Prostate gland (tissue), 2 donors: Measurements from ENCODE around the gene FAAP20. TPM values are rescaled to one million over a fixed set of nuclear protein-coding genes. Genes with fewer than 3 reads are reported as not detected.

ENCODE experiments used
- DNase-seq: peaks from one replicate; pipeline ENCODE4 v3.0.0-alpha.2; 2019; ENCODE audit warnings: low spot score
- H3K27ac ChIP-seq, 2 donors: fragments of 200-600 bp; sonication (generic); 2 replicates each; pipeline ENCODE4 v1.5.1; 2017 to 2019
- H3K27me3 ChIP-seq: fragments of 200-600 bp; sonication (generic); replicated peaks from 2 replicates; pipeline ENCODE4 v1.5.1; 2019; ENCODE audit not compliant: insufficient read depth
- H3K36me3 ChIP-seq, 2 donors: fragments of 200-600 bp; sonication (generic); 1 replicate in 1 of 2; 2 replicates in 1 of 2; pipeline versions ENCODE4 v1.5.1 to v1.8.1; 2017 to 2019
- H3K4me1 ChIP-seq: fragments of 200-600 bp; sonication (generic); replicated peaks from 2 replicates; pipeline ENCODE4 v1.5.1; 2019
- H3K4me3 ChIP-seq, 2 donors: fragments of 200-600 bp; sonication (generic); 2 replicates each; pipeline ENCODE4 v1.5.1; 2017 to 2019
- H3K9me3 ChIP-seq: fragments of 200-600 bp; sonication (generic); 2 replicates; pipeline ENCODE4 v1.5.1; 2017
- POLR2A ChIP-seq: fragments of 450-650 bp; IDR thresholded peaks from one replicate; pipeline ENCODE4 v1.6.1; 2016; ENCODE audit warnings: antibody characterized with exemption, mild to moderate bottlenecking
- POLR2AphosphoS5 ChIP-seq: sonication (generic); formaldehyde crosslinking; IDR thresholded peaks from one replicate; pipeline ENCODE4 v1.6.1; 2017; ENCODE audit warnings: antibody characterized with exemption
- WGBS: methylation state at CpG from one replicate; pipeline ENCODE4 v1.1.5; 2018; 5-methylcytosine and 5-hydroxymethylcytosine counted together
- intact Hi-C: fragments of 100-400 bp; cut with DNase I; formaldehyde crosslinking; loops from one replicate; pipeline ENCODE4 v1.14.2; 2022
- total RNA-seq, 2 donors: library from RNA; depleted of rRNA; stranded (reverse); fragments of >200 nt; gene quantifications; one replicate each; pipeline ENCODE4 v1.1.0, GENCODE V29; 2016
- TF ChIP-seq, protein P1 (sequence below), 4 experiments: fragments of 200-600 bp in 2 of 4; fragments of 450-650 bp in 2 of 4; sonication (generic) in 2 of 4; IDR thresholded peaks; 1 replicate in 3 of 4; 2 replicates in 1 of 4; pipeline ENCODE4 v1.5.1; 2016 to 2019; ENCODE audit warnings: antibody characterized with exemption in 4 of 4, mild to moderate bottlenecking in 2 of 4, moderate library complexity in 2 of 4

FAAP20 gene
- total RNA-seq, 2 donors from 2014 or later: 55.9 to 70.4 TPM

DNA sequence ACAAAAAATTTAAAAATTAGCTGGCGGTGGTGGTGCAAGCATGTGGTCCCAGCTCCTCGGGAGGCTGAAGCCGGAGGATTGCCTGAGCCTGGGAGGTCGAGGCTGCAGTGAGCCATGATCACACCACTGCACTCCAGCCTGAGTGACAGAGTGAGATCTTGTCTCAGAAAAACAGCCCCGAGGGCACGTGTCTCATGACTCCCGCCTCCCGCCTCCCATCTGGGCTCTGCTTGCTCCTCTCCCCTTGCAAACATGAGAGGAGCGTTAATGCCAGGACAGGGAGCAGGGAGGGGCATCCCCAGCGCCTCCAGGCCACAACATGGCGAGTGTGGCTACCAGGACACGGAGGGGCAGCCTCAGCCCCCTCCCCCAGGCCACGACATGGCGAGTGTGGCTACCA lies 28.3 kb downstream of the FAAP20 start:
- intact Hi-C loops: no loop called here
- H3K9me3 ChIP-seq: no peaks in the 10 kb centered on the region
- no peak overlapping the region for H3K4me3 ChIP-seq
- no peaks in the 10 kb centered on the region for H3K4me1 ChIP-seq
- H3K36me3 ChIP-seq: no peaks in the 10 kb centered on the region
- H3K27ac ChIP-seq: no peak overlapping the region
- DNase-seq: no peak
- no peak for TF ChIP-seq POLR2A
- TF ChIP-seq, protein P1, sequence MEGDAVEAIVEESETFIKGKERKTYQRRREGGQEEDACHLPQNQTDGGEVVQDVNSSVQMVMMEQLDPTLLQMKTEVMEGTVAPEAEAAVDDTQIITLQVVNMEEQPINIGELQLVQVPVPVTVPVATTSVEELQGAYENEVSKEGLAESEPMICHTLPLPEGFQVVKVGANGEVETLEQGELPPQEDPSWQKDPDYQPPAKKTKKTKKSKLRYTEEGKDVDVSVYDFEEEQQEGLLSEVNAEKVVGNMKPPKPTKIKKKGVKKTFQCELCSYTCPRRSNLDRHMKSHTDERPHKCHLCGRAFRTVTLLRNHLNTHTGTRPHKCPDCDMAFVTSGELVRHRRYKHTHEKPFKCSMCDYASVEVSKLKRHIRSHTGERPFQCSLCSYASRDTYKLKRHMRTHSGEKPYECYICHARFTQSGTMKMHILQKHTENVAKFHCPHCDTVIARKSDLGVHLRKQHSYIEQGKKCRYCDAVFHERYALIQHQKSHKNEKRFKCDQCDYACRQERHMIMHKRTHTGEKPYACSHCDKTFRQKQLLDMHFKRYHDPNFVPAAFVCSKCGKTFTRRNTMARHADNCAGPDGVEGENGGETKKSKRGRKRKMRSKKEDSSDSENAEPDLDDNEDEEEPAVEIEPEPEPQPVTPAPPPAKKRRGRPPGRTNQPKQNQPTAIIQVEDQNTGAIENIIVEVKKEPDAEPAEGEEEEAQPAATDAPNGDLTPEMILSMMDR (IDR thresholded peaks at IDR 0.05): no peak
- no peak for TF ChIP-seq POLR2AphosphoS5
- 78% methylated on average over 13 of the region's 14 CpGs for WGBS
- H3K27me3 ChIP-seq: no peaks in the 10 kb centered on the region

DNA sequence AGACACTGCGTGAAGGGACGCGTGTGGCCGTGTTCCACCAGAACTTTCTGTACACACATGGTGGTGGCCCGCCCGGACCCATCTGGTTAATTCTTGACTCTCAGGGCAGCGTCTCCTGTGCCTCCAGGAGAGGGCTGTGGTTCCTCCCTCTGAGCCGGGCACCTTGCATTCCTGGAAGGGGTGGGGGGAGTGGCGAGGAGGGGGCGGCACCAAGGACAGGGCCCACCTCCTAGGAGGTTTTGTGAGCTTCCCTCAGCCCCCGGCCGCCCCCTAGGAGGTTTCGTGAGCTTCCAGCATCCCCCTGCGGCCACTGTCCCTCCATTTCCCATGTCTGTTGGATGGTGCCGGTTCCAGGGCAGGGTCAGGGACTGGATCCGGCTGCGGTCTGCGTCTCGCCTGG lies 28.9 kb downstream of the FAAP20 start:
- WGBS: 82% methylated on average over 19 of the region's 19 CpGs
- no peaks in the 10 kb centered on the region for H3K9me3 ChIP-seq
- TF ChIP-seq POLR2A: no peak
- no peak for TF ChIP-seq POLR2AphosphoS5
- TF ChIP-seq, protein P1 (IDR thresholded peaks at IDR 0.05): no peak
- DNase-seq: no peak
- no peaks in the 10 kb centered on the region for H3K36me3 ChIP-seq
- H3K27me3 ChIP-seq: no peaks in the 10 kb centered on the region
- no peak overlapping the region for H3K4me3 ChIP-seq
- no peaks in the 10 kb centered on the region for H3K4me1 ChIP-seq
- no peak overlapping the region for H3K27ac ChIP-seq
- intact Hi-C loops: no loop called here

DNA sequence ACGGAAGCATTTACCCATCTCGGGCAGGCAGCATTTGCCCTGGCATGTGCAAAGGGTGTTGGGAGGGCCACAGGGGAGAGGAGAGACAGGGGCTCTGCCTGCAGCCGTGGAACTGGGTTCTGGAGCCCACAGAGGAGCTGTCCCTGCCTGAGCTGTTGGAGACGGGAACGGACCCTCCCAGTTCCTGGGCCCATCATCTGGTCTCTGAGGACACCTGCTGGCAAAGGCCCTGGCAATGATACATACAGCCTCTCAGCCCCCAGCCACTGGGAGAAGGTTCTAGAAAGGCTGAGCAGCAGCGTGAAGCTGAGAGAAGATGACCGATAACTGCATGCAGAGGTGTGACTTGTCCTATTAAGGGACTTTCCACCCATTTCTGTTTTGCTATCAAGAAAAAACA lies 31.4 kb downstream of the FAAP20 start:
- DNase-seq: no peak
- intact Hi-C loops: no loop called here
- 84% methylated on average over 7 of the region's 7 CpGs for WGBS
- no peaks in the 10 kb centered on the region for H3K4me1 ChIP-seq
- H3K27me3 ChIP-seq: no peaks in the 10 kb centered on the region
- H3K9me3 ChIP-seq: no peaks in the 10 kb centered on the region
- no peaks in the 10 kb centered on the region for H3K36me3 ChIP-seq
- no peak overlapping the region for H3K4me3 ChIP-seq
- H3K27ac ChIP-seq: no peak overlapping the region
- TF ChIP-seq, protein P1 (IDR thresholded peaks at IDR 0.05): no peak
- TF ChIP-seq POLR2AphosphoS5 (no peak), POLR2A (no peak)

DNA sequence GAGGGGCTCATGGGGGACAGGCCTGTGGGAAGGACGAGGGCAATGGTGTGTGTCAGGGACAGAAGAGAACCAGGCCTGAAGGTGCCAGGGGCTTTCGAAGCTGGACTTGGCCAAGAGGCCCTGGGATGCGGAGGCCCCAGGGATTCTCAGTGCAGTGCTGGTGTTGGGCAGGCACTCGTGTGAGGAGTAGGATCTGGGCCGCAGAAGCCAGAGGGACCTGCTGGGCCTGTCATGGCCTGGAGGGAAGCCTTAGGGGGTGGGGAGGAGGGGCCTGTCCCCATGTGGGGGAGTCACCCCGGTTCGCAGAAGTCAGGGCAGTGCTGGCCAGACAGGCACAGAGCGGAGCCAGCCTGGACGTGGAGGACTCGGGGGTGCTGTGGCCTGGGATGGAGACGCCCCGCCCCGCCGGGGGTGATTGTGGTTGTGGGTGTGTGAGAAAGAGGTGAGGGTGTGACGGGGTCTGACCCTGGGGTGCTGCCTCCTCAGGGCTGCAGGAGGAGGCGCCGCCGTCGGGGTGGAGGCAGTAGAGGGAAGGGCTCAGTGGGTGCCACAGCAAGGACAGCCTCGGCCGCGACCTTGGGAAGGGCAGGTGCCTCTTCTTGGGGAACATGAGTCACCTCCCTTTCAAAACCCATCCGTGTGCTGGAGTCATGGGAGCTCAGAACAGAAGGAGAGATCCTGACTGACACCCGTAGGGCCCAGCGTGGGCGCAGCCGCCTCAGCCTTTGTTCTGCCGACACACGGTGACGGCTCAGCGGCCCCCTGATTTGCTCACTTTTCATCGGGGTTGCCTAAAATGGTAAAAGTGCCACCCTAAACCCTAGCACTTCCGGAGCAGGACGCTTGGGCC lies 33.9 kb downstream of the FAAP20 start:
- Histone ChIP-seq H3K4me1 (no peaks in the 10 kb centered on the region), H3K27ac (no peak overlapping the region), H3K4me3 (no peak overlapping the region), H3K9me3 (no peaks in the 10 kb centered on the region), H3K27me3 (no peaks in the 10 kb centered on the region), H3K36me3 (no peaks in the 10 kb centered on the region)
- DNase-seq: no peak
- TF ChIP-seq POLR2A (no peak), POLR2AphosphoS5 (no peak)
- TF ChIP-seq, protein P1 (IDR thresholded peaks at IDR 0.05): no peak
- 88% methylated on average over 34 of the region's 34 CpGs for WGBS
- intact Hi-C loops: no loop called here

DNA sequence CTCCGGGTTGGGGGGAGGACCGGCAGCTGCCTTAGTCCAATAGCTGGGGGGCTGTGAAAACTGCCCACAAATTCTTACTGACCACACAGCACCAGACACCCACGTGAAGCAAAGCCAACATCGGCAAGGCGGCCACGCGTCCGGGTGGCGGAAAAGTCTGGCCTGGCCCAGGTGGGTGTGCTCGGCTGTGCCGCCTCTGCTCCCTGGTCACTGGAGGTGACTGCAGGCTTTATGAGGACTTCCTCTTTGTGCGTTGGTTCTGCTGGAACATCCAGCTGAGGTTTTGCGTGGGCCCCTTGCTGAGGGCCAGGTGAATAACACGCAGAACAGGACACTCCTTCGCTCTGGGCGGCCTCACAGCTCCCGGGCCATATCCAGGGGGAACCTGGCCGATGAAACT lies 35.4 kb downstream of the FAAP20 start:
- no peaks in the 10 kb centered on the region for H3K4me1 ChIP-seq
- H3K9me3 ChIP-seq: no peaks in the 10 kb centered on the region
- H3K4me3 ChIP-seq: no peak overlapping the region
- 91% methylated on average over 18 of the region's 18 CpGs for WGBS
- DNase-seq: no peak
- no peak for TF ChIP-seq POLR2AphosphoS5
- TF ChIP-seq, protein P1 (IDR thresholded peaks at IDR 0.05): no peak
- no peak for TF ChIP-seq POLR2A
- intact Hi-C loops: no loop called here
- no peaks in the 10 kb centered on the region for H3K36me3 ChIP-seq
- H3K27me3 ChIP-seq: no peaks in the 10 kb centered on the region
- H3K27ac ChIP-seq: no peak overlapping the region
